ENCODE data around the gene GMPPA.

Gene GMPPA

DNA sequence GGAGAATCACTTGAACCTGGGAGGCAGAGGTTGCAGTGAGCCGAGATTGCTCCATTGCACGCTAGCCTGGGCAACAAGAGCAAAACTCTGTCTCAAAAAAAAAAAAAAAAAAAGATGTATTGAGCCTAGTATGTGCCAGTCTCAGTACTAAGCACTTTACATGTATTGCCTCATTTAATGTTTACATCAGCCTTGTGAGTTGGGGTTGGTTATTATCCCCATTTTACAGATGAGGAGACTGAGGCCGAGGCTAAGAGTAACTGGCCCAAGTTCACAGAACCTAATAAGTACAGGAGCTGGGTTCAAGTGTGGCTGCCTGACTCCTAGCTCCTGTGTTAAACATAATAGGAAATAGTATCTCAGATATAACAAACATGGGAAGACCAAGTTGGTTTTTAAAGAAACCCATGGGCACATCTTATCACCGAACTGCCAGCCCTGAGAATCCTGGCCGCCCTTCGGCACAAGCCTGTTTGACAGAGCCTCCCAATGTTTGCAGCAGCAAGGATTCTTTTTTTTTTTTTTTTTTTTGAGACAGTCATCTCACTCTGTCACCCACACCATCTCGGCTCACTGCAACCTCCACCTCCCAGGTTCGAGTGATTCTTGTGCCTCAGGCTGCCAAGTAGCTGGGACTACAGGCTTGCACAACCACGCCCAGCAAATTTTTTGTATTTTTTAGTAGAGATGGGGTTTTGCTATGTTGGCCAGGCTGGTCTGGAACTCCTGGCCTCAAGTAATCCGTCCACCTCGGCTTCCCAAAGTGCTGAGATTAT lies 24.2 kb upstream of the GMPPA start:
- DNase-seq (ENCODE audit: low read depth) = no peak
- TF ChIP-seq, protein P1, sequence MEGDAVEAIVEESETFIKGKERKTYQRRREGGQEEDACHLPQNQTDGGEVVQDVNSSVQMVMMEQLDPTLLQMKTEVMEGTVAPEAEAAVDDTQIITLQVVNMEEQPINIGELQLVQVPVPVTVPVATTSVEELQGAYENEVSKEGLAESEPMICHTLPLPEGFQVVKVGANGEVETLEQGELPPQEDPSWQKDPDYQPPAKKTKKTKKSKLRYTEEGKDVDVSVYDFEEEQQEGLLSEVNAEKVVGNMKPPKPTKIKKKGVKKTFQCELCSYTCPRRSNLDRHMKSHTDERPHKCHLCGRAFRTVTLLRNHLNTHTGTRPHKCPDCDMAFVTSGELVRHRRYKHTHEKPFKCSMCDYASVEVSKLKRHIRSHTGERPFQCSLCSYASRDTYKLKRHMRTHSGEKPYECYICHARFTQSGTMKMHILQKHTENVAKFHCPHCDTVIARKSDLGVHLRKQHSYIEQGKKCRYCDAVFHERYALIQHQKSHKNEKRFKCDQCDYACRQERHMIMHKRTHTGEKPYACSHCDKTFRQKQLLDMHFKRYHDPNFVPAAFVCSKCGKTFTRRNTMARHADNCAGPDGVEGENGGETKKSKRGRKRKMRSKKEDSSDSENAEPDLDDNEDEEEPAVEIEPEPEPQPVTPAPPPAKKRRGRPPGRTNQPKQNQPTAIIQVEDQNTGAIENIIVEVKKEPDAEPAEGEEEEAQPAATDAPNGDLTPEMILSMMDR (IDR thresholded peaks at IDR 0.05; ENCODE audit: control insufficient read depth, insufficient read depth, low read depth, low read length, missing control alignments) = no peak
- H3K4me3 ChIP-seq (ENCODE audit: control insufficient read depth, low read depth, low read length) = no peak overlapping the region

DNA sequence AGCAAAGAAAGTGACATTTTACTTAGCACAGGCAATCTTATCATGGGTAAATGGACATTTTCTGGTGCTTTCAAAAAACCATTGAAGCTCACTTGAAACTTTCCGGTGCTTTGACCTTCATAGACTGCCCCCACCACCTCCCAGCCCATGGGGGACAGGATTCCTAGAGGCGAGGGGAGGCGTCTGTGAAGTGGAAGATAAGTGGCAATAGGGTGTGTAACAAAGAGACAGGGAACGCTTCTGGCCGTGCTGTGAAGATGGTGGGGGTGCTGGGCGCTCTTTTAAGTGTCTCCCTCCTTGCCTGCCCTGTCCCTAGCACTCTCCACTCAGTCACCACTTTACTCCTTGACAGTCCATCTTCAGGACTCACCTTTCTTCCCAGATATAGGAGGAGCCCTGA lies 23.4 kb upstream of the GMPPA start:
- no peak for DNase-seq (ENCODE audit: low read depth)
- no peak overlapping the region for H3K4me3 ChIP-seq (ENCODE audit: control insufficient read depth, low read depth, low read length)
- TF ChIP-seq, protein P1 (IDR thresholded peaks at IDR 0.05; ENCODE audit: control insufficient read depth, insufficient read depth, low read depth, low read length, missing control alignments) = no peak

DNA sequence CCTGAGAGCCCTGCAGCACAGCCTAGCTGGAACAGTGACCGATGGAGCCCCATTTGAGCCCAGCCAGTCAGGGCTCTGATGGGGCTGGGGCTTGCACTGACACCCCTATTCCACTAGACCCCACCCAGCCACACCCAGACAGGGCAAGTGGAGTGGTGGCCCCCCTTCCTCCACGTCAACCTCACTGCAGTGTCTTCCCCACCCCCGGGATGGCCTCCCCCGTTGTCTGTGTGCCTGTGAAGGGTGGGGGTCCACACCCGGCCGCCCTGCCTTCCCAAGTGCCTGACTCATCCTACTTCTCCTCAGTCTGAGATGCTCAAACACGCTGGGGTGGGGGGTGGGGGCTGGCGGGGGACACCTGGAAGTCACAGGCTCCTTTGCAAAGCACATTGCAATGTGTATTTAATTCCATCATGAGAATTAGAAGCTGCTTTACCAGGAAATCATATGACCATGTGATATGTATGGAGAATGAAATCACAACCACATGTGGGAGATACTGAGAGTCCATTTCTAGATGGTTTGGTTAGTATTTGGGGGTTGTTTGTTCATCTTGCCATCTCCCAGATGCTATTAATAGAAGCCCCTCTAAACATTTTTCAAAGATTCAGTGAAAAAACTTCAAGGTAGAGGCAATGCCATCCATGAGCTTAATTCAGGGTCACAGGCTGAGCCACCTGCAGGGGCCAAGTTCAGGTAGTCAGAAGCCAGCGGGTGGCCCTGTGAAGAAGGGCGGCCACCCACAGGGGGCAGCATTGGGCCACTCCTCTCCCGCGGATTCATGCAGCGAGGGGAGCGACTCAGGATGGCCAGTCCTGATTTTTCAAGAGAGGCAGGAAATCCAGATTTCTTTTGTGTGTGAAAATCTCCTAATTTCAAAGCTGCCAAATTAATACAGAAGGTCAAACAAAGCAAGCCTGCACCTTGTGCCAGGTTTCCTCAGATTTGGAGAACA lies 22.7 kb upstream of the GMPPA start:
- DNase-seq (ENCODE audit: low read depth) = no peak
- no peak overlapping the region for H3K4me3 ChIP-seq (ENCODE audit: control insufficient read depth, low read depth, low read length)
- TF ChIP-seq, protein P1 (IDR thresholded peaks at IDR 0.05; ENCODE audit: control insufficient read depth, insufficient read depth, low read depth, low read length, missing control alignments) = peak; percentile 96

DNA sequence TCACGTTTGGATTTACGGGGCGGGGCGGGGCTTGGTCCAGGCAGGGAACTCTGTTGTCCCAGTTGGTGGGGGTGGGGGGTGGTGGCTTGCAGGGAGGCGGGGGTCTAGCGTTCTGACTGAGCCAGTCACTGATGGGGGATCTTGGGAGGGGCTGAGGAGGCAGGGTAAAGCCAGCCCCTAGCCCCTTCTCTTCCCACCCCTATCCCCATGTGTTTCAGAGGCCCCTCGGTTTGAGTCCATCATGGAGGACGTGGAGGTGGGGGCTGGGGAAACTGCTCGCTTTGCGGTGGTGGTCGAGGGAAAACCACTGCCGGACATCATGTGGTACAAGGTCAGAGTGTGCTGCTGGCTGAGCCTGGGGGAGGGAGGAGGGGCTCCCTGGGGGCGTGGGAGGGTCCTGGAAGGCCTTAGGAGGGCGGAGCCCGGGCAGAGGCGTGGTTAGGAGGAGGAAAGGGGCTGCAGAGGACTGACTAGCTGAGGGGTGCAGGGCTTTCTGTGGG lies 22.0 kb upstream of the GMPPA start:
- TF ChIP-seq, protein P1 (IDR thresholded peaks at IDR 0.05; ENCODE audit: control insufficient read depth, insufficient read depth, low read depth, low read length, missing control alignments) = no peak
- no peak overlapping the region for H3K4me3 ChIP-seq (ENCODE audit: control insufficient read depth, low read depth, low read length)
- no peak for DNase-seq (ENCODE audit: low read depth)

- DNase-seq (ENCODE audit: low read depth) = no peak
- H3K4me3 ChIP-seq (ENCODE audit: control insufficient read depth, low read depth, low read length) = no peak overlapping the region
- TF ChIP-seq, protein P1 (IDR thresholded peaks at IDR 0.05; ENCODE audit: control insufficient read depth, insufficient read depth, low read depth, low read length, missing control alignments) = no peak
These were observed 21.5 kb upstream of the GMPPA start for GRCh38 chr2:219477179-219477578.

GRCh38 chr2:219477815-219478214 lies 20.9 kb upstream of the GMPPA start:
- DNase-seq (ENCODE audit: low read depth) = no peak
- TF ChIP-seq, protein P1 (IDR thresholded peaks at IDR 0.05; ENCODE audit: control insufficient read depth, insufficient read depth, low read depth, low read length, missing control alignments) = no peak
- no peak overlapping the region for H3K4me3 ChIP-seq (ENCODE audit: control insufficient read depth, low read depth, low read length)

All from AG09309 (cell line).